ENCODE data around the gene C12orf56.

GRCh38 chr12:64221651-64222008, 168.9 kb downstream of the C12orf56 start:
- TF ChIP-seq, protein P1, sequence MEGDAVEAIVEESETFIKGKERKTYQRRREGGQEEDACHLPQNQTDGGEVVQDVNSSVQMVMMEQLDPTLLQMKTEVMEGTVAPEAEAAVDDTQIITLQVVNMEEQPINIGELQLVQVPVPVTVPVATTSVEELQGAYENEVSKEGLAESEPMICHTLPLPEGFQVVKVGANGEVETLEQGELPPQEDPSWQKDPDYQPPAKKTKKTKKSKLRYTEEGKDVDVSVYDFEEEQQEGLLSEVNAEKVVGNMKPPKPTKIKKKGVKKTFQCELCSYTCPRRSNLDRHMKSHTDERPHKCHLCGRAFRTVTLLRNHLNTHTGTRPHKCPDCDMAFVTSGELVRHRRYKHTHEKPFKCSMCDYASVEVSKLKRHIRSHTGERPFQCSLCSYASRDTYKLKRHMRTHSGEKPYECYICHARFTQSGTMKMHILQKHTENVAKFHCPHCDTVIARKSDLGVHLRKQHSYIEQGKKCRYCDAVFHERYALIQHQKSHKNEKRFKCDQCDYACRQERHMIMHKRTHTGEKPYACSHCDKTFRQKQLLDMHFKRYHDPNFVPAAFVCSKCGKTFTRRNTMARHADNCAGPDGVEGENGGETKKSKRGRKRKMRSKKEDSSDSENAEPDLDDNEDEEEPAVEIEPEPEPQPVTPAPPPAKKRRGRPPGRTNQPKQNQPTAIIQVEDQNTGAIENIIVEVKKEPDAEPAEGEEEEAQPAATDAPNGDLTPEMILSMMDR (IDR thresholded peaks at IDR 0.05) = no peak
- TF ChIP-seq POLR2A (IDR thresholded peaks at IDR 0.05) = no peak

All from uterus (tissue), 2 donors.